ENCODE measurements around the gene CHMP2A.
A peak's percentile ranks its signal among the peaks of the same experiment; 100 is the strongest.

DNA sequence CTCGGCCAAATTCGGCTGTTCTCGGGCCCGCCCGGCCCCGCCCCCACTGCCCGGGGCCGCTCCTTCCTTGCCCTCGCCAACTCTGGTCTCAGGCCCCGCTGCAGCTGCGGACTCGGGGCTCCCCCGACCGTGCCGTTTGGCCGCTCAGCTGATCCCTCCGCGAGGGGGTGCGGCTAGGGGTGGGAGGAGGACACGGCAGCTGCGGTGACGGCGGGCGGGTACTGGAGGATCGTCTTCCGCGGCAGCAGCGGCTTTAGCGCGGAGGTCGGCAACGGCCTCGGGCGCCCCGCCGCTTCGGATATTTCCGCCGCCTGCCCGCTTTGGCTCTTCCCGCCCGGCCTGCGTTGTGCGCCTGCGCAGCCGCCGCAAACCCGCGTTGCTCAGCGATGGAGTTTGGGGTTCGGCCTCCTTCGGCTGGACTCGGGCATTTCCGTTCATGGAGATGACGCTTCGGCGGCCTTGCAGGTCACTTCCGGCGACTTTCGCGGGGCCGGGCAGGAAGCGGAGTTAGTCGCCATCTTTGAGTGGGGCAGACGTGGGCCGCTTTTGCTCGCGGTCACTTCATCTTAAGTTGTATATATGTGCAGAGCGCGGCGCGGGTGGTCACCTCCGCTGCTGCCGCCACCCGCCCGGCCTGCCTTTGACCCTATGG lies 3.8 kb upstream of the CHMP2A start:
- TF ChIP-seq MAZ (IDR thresholded peaks at IDR 0.05; ENCODE audit: borderline replicate concordance, low read depth, low read length): no peak
- TF ChIP-seq, protein P1, sequence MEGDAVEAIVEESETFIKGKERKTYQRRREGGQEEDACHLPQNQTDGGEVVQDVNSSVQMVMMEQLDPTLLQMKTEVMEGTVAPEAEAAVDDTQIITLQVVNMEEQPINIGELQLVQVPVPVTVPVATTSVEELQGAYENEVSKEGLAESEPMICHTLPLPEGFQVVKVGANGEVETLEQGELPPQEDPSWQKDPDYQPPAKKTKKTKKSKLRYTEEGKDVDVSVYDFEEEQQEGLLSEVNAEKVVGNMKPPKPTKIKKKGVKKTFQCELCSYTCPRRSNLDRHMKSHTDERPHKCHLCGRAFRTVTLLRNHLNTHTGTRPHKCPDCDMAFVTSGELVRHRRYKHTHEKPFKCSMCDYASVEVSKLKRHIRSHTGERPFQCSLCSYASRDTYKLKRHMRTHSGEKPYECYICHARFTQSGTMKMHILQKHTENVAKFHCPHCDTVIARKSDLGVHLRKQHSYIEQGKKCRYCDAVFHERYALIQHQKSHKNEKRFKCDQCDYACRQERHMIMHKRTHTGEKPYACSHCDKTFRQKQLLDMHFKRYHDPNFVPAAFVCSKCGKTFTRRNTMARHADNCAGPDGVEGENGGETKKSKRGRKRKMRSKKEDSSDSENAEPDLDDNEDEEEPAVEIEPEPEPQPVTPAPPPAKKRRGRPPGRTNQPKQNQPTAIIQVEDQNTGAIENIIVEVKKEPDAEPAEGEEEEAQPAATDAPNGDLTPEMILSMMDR (conservative IDR thresholded peaks at IDR 0.05; ENCODE audit: low read depth, low read length): no peak
- no peak for TF ChIP-seq SMC3 (IDR thresholded peaks at IDR 0.05; ENCODE audit: low read depth, low read length)
- TF ChIP-seq POLR2A (IDR thresholded peaks at IDR 0.05; ENCODE audit: low read depth, low read length): peak; percentile 85
- TF ChIP-seq RCOR1 (IDR thresholded peaks at IDR 0.05; ENCODE audit: insufficient replicate concordance, low read length): no peak
- TF ChIP-seq RAD21 (IDR thresholded peaks at IDR 0.05; ENCODE audit: low read length): no peak
- TF ChIP-seq, protein P2, sequence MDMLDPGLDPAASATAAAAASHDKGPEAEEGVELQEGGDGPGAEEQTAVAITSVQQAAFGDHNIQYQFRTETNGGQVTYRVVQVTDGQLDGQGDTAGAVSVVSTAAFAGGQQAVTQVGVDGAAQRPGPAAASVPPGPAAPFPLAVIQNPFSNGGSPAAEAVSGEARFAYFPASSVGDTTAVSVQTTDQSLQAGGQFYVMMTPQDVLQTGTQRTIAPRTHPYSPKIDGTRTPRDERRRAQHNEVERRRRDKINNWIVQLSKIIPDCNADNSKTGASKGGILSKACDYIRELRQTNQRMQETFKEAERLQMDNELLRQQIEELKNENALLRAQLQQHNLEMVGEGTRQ (IDR thresholded peaks at IDR 0.05; ENCODE audit: low read depth, low read length): no peak; the same call in 1 of the 2 replicates
- no peak for TF ChIP-seq RFX5 (IDR thresholded peaks at IDR 0.05; ENCODE audit: low read depth, low read length)
- no peak for TF ChIP-seq CEBPB (IDR thresholded peaks at IDR 0.05; ENCODE audit: low read depth, low read length)
- no peak for TF ChIP-seq MAFK (IDR thresholded peaks at IDR 0.05; ENCODE audit: low read depth, low read length)
